A172 (cell line): Measurements from ENCODE around the gene MEG3. TPM values are rescaled to one million over a fixed set of nuclear protein-coding genes. Genes with fewer than 3 reads are reported as not detected.
A peak's percentile ranks its signal among the peaks of the same experiment; 100 is the strongest.

Experiments used
- DNase-seq: peaks from one replicate; pipeline ENCODE4 v3.0.0-alpha.2; 2015; ENCODE audit warnings: low spot score
- total RNA-seq: library from RNA; depleted of rRNA; stranded (reverse); fragments of >200 nt; shearing (Covaris generic); gene quantifications from 2 replicates; pipeline ENCODE4 v1.2.3, GENCODE V29; 2014

The MEG3 gene
- total RNA-seq, 1 experiment from 2014 or later = not detected

GRCh38 chr14:100895411-100895810 is 69.5 kb downstream of the MEG3 start:
- no peak for DNase-seq

- DNase-seq = no peak
Observed at GRCh38 chr14:100896369-100897060, 70.6 kb downstream of the MEG3 start.

GRCh38 chr14:100898465-100898864 is 72.5 kb downstream of the MEG3 start:
- no peak for DNase-seq

GRCh38 chr14:100898935-100899883 is 73.3 kb downstream of the MEG3 start:
- no peak for DNase-seq

GRCh38 chr14:100899884-100900771 is 74.2 kb downstream of the MEG3 start:
- no peak for DNase-seq

- DNase-seq = no peak
Observed at GRCh38 chr14:100900837-100901390, 75.0 kb downstream of the MEG3 start.

GRCh38 chr14:100901391-100902183 is 75.7 kb downstream of the MEG3 start:
- DNase-seq = no peak

GRCh38 chr14:100902295-100903133 is 76.6 kb downstream of the MEG3 start:
- DNase-seq = no peak

GRCh38 chr14:100903134-100903468 is 77.2 kb downstream of the MEG3 start:
- no peak for DNase-seq

GRCh38 chr14:100903672-100904185 is 77.8 kb downstream of the MEG3 start, which contains the start of gene RTL1:
Gene RTL1 (minus strand): TSS chr14:100903722. CDS start chr14:100884788, 18,934 bp downstream.
- DNase-seq = no peak

GRCh38 chr14:100904307-100905087 is 78.6 kb downstream of the MEG3 start:
- no peak for DNase-seq

GRCh38 chr14:100905166-100905565 is 79.2 kb downstream of the MEG3 start:
- no peak for DNase-seq

GRCh38 chr14:100906420-100906819 is 80.5 kb downstream of the MEG3 start:
- no peak for DNase-seq

GRCh38 chr14:100907240-100907639 is 81.3 kb downstream of the MEG3 start:
- peak; percentile 58 for DNase-seq

GRCh38 chr14:100909439-100909838 is 83.5 kb downstream of the MEG3 start:
- DNase-seq = no peak
